Esophagus muscularis mucosa (tissue), 4 donors: ENCODE measurements around the gene RAB40B. TPM values are rescaled to one million over a fixed set of nuclear protein-coding genes. Genes with fewer than 3 reads are reported as not detected.

ENCODE experiments used
- DNase-seq: peaks from one replicate; pipeline ENCODE4 v3.0.0-alpha.2; 2017; ENCODE audit errors: extremely low spot score
- H3K27ac ChIP-seq, 4 donors: fragments of 200-600 bp; sonication (generic); replicated peaks in 1 of 4; 1 replicate in 3 of 4; 2 replicates in 1 of 4; pipeline ENCODE4 v1.5.1; 2016 to 2019; ENCODE audit warnings: mild to moderate bottlenecking in 1 of 4
- H3K27me3 ChIP-seq, 4 donors: fragments of 200-600 bp; sonication (generic); one replicate each; pipeline versions ENCODE4 v1.5.1 to v1.6.0; 2016 to 2019
- H3K36me3 ChIP-seq, 4 donors: fragments of 200-600 bp; sonication (generic); one replicate each; pipeline ENCODE4 v1.5.1; 2016 to 2019
- H3K4me1 ChIP-seq, 4 donors: fragments of 200-600 bp; sonication (generic); one replicate each; pipeline ENCODE4 v1.5.1; 2016 to 2019
- H3K4me3 ChIP-seq, 4 donors: fragments of 200-600 bp; sonication (generic); 1 replicate in 2 of 4; 2 replicates in 2 of 4; pipeline ENCODE4 v1.5.1; 2016 to 2019; ENCODE audit warnings: mild to moderate bottlenecking in 4 of 4, moderate library complexity in 1 of 4
- H3K9me3 ChIP-seq, 4 donors: fragments of 200-600 bp; sonication (generic); 1 replicate in 3 of 4; 2 replicates in 1 of 4; pipeline ENCODE4 v1.5.1; 2016 to 2019
- EP300 ChIP-seq: sonication (generic); formaldehyde crosslinking; IDR thresholded peaks from one replicate; pipeline ENCODE4 v1.6.1; 2017; ENCODE audit warnings: antibody characterized with exemption
- POLR2A ChIP-seq: fragments of 450-650 bp; IDR thresholded peaks from one replicate; pipeline ENCODE4 v1.6.1; 2017; ENCODE audit warnings: antibody characterized with exemption, moderate library complexity, mild to moderate bottlenecking, low read depth
- POLR2AphosphoS5 ChIP-seq, 2 donors: sonication (generic); formaldehyde crosslinking; IDR thresholded peaks; one replicate each; pipeline ENCODE4 v1.6.1; 2017; ENCODE audit warnings: antibody characterized with exemption in 2 of 2
- WGBS: methylation state at CpG from one replicate; pipeline ENCODE4 v1.1.5; 2018; 5-methylcytosine and 5-hydroxymethylcytosine counted together
- intact Hi-C: fragments of 100-400 bp; cut with DNase I; formaldehyde crosslinking; loops from one replicate; pipeline ENCODE4 v1.15.1; 2023
- total RNA-seq, 4 donors: library from RNA; depleted of rRNA; stranded (reverse); fragments of >200 nt; gene quantifications; one replicate each; pipeline versions ENCODE4 v1.1.0 to v1.2.1, GENCODE V29; 2016
- TF ChIP-seq, protein P1 (sequence below), 3 experiments: fragments of 200-600 bp in 2 of 3; fragments of 450-650 bp in 1 of 3; sonication (generic) in 2 of 3; IDR thresholded peaks; one replicate each; pipeline ENCODE4 v1.5.1; 2017 to 2019; ENCODE audit warnings: antibody characterized with exemption in 3 of 3, mild to moderate bottlenecking in 2 of 3, moderate library complexity in 1 of 3

The RAB40B gene
- total RNA-seq, 4 donors from 2014 or later, result 6.2 to 24.3 (median 19.4) TPM

DNA sequence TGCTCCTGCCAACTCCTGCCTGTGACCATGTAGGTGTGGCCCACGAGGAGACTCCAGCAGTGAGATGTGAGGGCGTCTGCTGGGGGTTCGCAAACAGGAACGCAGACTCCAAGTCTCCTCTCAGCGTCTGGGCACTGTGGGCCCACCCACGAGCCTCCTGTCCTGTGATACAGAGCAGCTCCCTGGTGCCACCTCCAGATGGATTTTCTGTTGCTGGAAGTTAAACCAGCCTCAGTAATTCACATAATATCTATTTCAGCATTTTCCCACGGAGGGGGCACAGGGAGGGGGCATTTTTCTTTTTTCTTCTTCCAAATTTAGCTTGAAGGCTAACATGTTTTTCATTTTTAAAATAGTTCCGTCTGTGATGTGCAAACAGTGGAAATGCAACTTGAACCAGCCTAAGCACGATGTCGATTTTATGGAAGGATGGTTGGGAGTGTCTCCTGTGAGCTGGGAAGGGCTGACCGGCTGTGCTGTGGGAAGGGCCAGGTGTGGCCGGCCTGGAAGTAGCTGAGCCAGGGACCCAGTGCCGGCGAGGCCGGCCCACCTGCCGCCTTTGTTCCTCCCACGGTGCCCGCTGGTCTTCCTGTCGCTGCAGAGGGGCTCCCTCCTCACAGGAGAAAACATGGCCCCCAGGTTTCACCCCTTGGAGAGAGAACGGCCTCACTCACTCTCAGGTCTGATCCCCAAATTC is 3.9 kb upstream of the RAB40B start:
- Histone ChIP-seq H3K4me3 (no peak overlapping the region), H3K36me3 (no peaks in the 10 kb centered on the region), H3K9me3 (no peaks in the 10 kb centered on the region), H3K27ac (no peak overlapping the region), H3K4me1 (peaks cover 8 to 25% (median 16%) of the 10 kb centered on the region in 4 donors), H3K27me3 (no peaks in the 10 kb centered on the region)
- TF ChIP-seq POLR2AphosphoS5 (IDR thresholded peaks at IDR 0.05), result no peak
- TF ChIP-seq EP300, result no peak
- no peak for TF ChIP-seq POLR2A
- TF ChIP-seq, protein P1, sequence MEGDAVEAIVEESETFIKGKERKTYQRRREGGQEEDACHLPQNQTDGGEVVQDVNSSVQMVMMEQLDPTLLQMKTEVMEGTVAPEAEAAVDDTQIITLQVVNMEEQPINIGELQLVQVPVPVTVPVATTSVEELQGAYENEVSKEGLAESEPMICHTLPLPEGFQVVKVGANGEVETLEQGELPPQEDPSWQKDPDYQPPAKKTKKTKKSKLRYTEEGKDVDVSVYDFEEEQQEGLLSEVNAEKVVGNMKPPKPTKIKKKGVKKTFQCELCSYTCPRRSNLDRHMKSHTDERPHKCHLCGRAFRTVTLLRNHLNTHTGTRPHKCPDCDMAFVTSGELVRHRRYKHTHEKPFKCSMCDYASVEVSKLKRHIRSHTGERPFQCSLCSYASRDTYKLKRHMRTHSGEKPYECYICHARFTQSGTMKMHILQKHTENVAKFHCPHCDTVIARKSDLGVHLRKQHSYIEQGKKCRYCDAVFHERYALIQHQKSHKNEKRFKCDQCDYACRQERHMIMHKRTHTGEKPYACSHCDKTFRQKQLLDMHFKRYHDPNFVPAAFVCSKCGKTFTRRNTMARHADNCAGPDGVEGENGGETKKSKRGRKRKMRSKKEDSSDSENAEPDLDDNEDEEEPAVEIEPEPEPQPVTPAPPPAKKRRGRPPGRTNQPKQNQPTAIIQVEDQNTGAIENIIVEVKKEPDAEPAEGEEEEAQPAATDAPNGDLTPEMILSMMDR (IDR thresholded peaks at IDR 0.05), result no peak
- intact Hi-C loops, result no loop called here
- 63% methylated on average over 17 of the region's 20 CpGs for WGBS
- DNase-seq, result no peak

DNA sequence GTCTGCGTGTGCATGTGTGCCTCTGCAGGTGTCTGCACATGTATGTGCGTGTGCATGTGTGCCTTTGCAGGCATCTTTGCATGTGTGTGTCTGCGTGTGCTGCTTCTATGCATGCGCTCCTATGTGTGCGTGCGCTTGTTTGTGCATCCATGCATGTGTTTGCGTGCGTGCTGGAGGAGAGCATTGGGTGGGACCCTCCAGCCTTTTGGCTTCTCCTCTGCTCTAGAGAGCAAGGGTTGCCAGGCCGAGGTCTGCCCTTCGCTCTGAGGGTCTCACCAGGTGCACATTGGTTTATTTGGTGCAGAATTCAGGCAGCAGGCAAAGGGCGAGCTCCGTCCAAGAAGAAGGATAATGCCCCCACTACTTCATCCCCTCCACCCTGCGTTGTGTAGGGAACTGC is 1.1 kb upstream of the RAB40B start:
- intact Hi-C loops, result no loop called here
- Histone ChIP-seq H3K4me1 (peaks cover 15 to 33% (median 24%) of the 10 kb centered on the region in 4 donors), H3K4me3 (peak overlapping the region; percentile 75 to 89 (median 88)), H3K9me3 (peaks cover 0 to 5% (median 2%) of the 10 kb centered on the region in 4 donors), H3K36me3 (no peaks in the 10 kb centered on the region), H3K27ac (no peak overlapping the region), H3K27me3 (no peaks in the 10 kb centered on the region)
- TF ChIP-seq EP300 (no peak), POLR2A (no peak), POLR2AphosphoS5 (IDR thresholded peaks at IDR 0.05) (no peak)
- TF ChIP-seq, protein P1 (IDR thresholded peaks at IDR 0.05), result no peak
- DNase-seq, result no peak
- WGBS, result 87% methylated on average over 13 of the region's 13 CpGs

DNA sequence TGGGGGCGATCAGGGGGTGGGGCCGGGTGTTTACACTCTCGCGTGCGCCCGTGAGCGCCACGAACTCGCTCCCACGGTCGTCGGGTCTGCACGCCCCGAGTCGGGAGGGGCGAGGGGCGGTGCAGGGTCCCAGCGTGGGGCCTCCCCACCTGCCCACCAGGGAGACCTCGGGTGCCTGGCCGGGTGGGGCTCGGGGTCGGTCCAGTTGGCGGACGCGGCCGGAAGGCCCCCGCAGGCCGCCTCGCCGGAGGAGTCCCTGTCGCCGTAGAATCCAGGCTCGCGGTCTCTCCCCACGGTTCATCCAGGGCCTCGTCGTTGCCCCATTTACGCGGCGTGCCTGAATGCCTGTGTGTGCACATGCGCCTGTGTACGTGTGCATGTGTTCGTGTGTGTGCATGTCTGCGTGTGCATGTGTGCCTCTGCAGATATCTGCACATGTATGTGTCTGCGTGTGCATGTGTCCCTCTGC is 510 bp upstream of the RAB40B start:
- Histone ChIP-seq H3K4me1 (peaks cover 15 to 33% (median 24%) of the 10 kb centered on the region in 4 donors), H3K4me3 (peak overlapping the region; percentile 75 to 89 (median 88)), H3K9me3 (peaks cover 0 to 9% (median 4%) of the 10 kb centered on the region in 4 donors), H3K36me3 (no peaks in the 10 kb centered on the region), H3K27ac (peak overlapping the region; percentile 57 to 79 (median 60)), H3K27me3 (no peaks in the 10 kb centered on the region)
- 12% methylated on average over 14 of the region's 45 CpGs for whole genome bisulfite sequencing
- no peak for DNase-seq
- TF ChIP-seq POLR2AphosphoS5 (IDR thresholded peaks at IDR 0.05) (no peak), POLR2A (no peak)
- intact Hi-C loops, result no loop called here

DNA sequence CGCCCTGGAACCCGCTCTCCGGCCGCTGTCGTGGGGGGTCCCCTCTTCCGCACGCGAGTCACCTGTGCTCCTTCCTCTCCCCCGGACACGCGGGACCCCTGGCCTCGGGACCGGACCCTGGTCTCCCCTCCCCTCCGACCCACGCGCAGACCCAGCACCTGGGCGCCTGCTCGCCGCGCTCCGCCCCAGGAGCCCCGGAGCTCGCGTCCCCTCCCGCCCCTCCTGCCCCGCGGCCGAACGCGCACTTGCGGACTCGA is 762 bp downstream of the RAB40B start:
- peaks cover 15 to 33% (median 24%) of the 10 kb centered on the region in 4 donors for H3K4me1 ChIP-seq
- no peaks in the 10 kb centered on the region for H3K27me3 ChIP-seq
- TF ChIP-seq, protein P1 (IDR thresholded peaks at IDR 0.05), result no peak
- TF ChIP-seq EP300, result no peak
- TF ChIP-seq POLR2AphosphoS5 (IDR thresholded peaks at IDR 0.05), result no peak
- TF ChIP-seq POLR2A, result no peak
- no CpG with 5 or more reads among the region's 32 CpGs for WGBS
- peaks cover 0 to 9% (median 4%) of the 10 kb centered on the region in 4 donors for H3K9me3 ChIP-seq
- DNase-seq, result no peak
- H3K36me3 ChIP-seq, result no peaks in the 10 kb centered on the region
- intact Hi-C loops, result no loop called here
- peak overlapping the region; percentile 75 to 89 (median 88) for H3K4me3 ChIP-seq
- H3K27ac ChIP-seq, result peak overlapping the region; percentile 74 to 84 (median 78)

DNA sequence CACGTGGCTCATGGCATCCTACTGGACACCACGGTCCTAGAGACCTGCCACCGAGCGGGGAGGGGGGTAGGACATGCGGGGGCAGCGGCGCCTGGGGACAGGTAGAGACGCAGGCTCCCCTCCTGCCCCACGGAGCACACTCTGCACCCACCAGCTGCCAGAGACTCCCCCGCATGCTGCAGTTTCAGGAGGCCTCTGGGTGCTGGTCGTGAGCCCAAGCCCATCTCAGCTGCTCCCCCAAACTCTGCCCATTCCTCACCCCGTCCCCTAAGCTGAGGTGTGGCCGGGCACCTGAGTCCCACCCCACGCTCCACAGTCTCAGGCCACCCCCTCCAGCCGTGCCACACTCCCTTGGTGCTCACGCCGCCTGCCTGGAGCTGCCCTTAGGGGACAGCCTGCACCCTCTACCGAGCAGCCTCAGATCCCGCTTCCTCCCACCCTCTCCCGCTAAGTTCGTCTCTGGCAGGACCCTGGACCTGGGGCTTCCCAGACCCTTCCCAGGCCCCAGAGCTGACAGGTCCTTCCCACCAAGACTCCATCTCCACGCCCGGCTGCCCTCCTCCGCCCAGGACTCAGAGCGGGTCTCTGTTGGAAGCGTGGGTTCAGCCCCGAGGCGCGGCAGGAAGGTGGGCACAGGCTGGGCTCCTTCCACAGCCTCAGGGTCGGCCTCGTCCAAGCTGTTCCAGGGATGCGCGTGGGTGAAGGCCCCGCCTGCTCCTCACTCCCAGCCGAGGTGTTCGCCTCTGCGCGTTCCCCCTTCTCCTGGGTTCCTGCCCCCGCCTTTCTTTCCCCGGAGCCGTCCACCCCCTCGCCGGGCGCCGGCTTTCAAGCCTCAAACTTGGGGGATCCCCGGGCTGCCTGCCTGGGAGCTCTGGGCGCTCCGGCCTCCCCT is 1.3 kb downstream of the RAB40B start:
- Histone ChIP-seq H3K27ac (peak overlapping the region in 1 of 4 donors; percentile 74), H3K27me3 (no peaks in the 10 kb centered on the region), H3K4me3 (peak overlapping the region; percentile 75 to 89 (median 88)), H3K36me3 (no peaks in the 10 kb centered on the region), H3K9me3 (peaks cover 0 to 9% (median 4%) of the 10 kb centered on the region in 4 donors), H3K4me1 (peaks cover 15 to 28% (median 24%) of the 10 kb centered on the region in 4 donors)
- intact Hi-C loops, result no loop called here
- DNase-seq, result no peak
- WGBS, result 53% methylated on average over 21 of the region's 48 CpGs
- TF ChIP-seq EP300, result no peak
